K562 (cell line): ENCODE measurements around the gene GRIN1. TPM values are rescaled to one million over a fixed set of nuclear protein-coding genes. Genes with fewer than 3 reads are reported as not detected.

ENCODE experiments used
- ATF6 ChIP-seq: sonication (generic); formaldehyde crosslinking; IDR thresholded peaks from 2 replicates; pipeline ENCODE4 v1.4.0; 2020; ENCODE audit warnings: mild to moderate bottlenecking, missing genetic modification reagents
- FOXJ2 ChIP-seq: fragments of 200-800 bp; sonication (Bioruptor generic); IDR thresholded peaks from 2 replicates; pipeline ENCODE4 v1.6.1; 2016; ENCODE audit warnings: missing genetic modification characterization, missing compliant biosample characterization
- HDAC1 ChIP-seq, 2 experiments: fragments of 450-650 bp; IDR thresholded peaks; 2 replicates each; pipeline ENCODE4 v1.6.1; 2016 to 2017; ENCODE audit warnings: inconsistent platforms in 1 of 2, mild to moderate bottlenecking in 1 of 2, moderate library complexity in 1 of 2
- HEY1 ChIP-seq: fragments of 250-450 bp; sonication (Bioruptor Pico); IDR thresholded peaks from 2 replicates; pipeline ENCODE4 v1.5.0; 2020; ENCODE audit warnings: mild to moderate bottlenecking, moderate library complexity, borderline replicate concordance
- ILF3 ChIP-seq: fragments of 450-650 bp; IDR thresholded peaks from 2 replicates; pipeline ENCODE4 v1.6.1; 2018; ENCODE audit warnings: antibody characterized with exemption, mild to moderate bottlenecking, moderate library complexity, borderline replicate concordance
- KAT2B ChIP-seq: IDR thresholded peaks from one replicate; pipeline ENCODE4 v1.6.1; 2012; ENCODE audit warnings: low read depth, mild to moderate bottlenecking, control low read depth, inconsistent platforms, low read length, moderate library complexity
- KLF13 ChIP-seq: fragments of 450-650 bp; IDR thresholded peaks from 2 replicates; pipeline ENCODE4 v1.6.1; 2016; ENCODE audit warnings: missing genetic modification characterization, low read depth, mild to moderate bottlenecking, missing compliant biosample characterization, moderate library complexity, borderline replicate concordance
- MXI1 ChIP-seq: IDR thresholded peaks from 2 replicates; pipeline ENCODE4 v1.6.1; 2011; ENCODE audit warnings: low read depth, mild to moderate bottlenecking, improper control_type of control experiment, low read length
- RB1 ChIP-seq: fragments of 450-650 bp; IDR thresholded peaks from 2 replicates; pipeline ENCODE4 v1.6.1; 2017; ENCODE audit warnings: low read depth, mild to moderate bottlenecking
- RCOR1 ChIP-seq, 2 experiments: IDR thresholded peaks; 2 replicates each; pipeline ENCODE4 v1.6.1; 2012; ENCODE audit warnings: low read depth in 2 of 2, low read length in 2 of 2, borderline replicate concordance in 1 of 2, improper control_type of control experiment in 1 of 2
- THAP12 ChIP-seq: fragments of 250-450 bp; sonication (Bioruptor Pico); IDR thresholded peaks from 2 replicates; pipeline ENCODE4 v1.9.0; 2021; ENCODE audit warnings: mild to moderate bottlenecking, inconsistent platforms
- ZFPM2 ChIP-seq: fragments of 250-450 bp; sonication (Bioruptor Pico); IDR thresholded peaks from 2 replicates; pipeline ENCODE4 v1.5.1; 2022; ENCODE audit warnings: mild to moderate bottlenecking
- ZNF23 ChIP-seq: fragments of 250-450 bp; sonication (Bioruptor Pico); IDR thresholded peaks from 2 replicates; pipeline ENCODE4 v1.4.0; 2020; ENCODE audit warnings: mild to moderate bottlenecking
- polyA plus RNA-seq, 8 experiments: library from polyadenylated mRNA; depleted of rRNA in 4 of 8; stranded (reverse) in 5 of 8; unstranded in 3 of 8; fragments of >200 nt; fragmentation: Nextera tagmentation in 2 of 8; fragmentation: Illumina TruSeq in 1 of 8; extraction: Ambion mirVana in 2 of 8; extraction: Trizol in 1 of 8; gene quantifications; 2 replicates each; pipeline versions ENCODE4 v1.2.1 to v1.2.3, GENCODE V29; 2011 to 2014; ENCODE audit warnings: inconsistent platforms in 1 of 8, missing spikeins in 1 of 8
- total RNA-seq, 7 experiments: library from RNA; depleted of rRNA in 6 of 7; stranded (reverse); fragments of >200 nt in 6 of 7; fragmentation: Illumina TruSeq in 2 of 7; extraction: Trizol in 2 of 7; gene quantifications; 2 replicates each; pipeline versions ENCODE4 v1.2.1 to v1.2.3, GENCODE V29; 2011 to 2021; ENCODE audit warnings: low replicate concordance in 1 of 7
- TF ChIP-seq, protein P1 (sequence below): fragments of 450-650 bp; IDR thresholded peaks from 2 replicates; pipeline ENCODE4 v1.6.1; 2016; ENCODE audit warnings: low read depth

The GRIN1 gene
- total and polyA plus RNA-seq, 9 of the 15 experiments (the other 6 are each of a cell fraction or from before 2014, with no cell fraction given), result 0.03 to 0.35 (median 0.16) TPM; not detected in 6

DNA sequence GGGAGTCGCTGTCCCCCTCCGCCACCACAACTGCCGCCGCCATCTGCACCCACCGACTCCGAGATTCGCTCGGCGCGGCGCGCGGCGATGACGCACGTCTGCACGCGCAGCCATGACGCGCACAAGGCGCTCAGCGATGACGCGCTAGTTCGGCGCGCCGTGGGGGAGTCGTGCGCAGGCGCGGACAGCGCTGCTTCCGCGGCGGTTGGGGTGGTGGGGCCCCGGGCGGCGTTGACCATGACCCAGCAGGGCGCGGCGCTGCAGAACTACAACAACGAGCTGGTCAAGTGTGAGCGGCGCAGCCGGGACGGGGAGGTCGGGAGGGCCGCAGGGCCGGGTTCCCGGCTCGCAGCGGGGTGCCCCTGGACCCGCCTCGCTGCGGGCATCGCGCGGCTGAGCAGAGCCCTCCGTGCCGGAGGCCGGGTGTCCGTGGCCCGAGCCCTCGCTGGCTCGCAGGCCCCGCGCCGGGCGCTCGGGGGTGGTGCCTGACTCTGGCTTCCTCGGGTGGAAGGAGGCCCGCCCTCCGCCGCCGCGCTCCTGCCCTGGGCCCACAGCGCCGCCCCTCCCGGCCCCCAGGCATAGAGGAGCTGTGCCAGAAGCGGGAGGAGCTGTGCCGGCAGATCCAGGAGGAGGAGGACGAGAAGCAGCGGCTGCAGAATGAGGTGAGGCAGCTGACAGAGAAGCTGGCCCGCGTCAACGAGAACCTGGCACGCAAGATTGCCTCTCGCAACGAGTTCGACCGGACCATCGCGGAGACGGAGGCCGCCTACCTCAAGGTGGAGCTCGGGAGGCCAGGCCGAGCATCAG is 49.7 kb downstream of the GRIN1 start, which contains the start of the genes ANAPC2 and SSNA1 (continued):
- TF ChIP-seq HDAC1 (IDR thresholded peaks at IDR 0.05), result peak in 1 of 2 experiments; percentile 95; a peak in 2 of 4 replicates
- 0 out of 4 replicates have a peak, but pooled peaks of 1 of the 2 experiments have one; percentile 39 for TF ChIP-seq RCOR1 (IDR thresholded peaks at IDR 0.05; ENCODE audit: borderline replicate concordance in 1 of 2, low read depth in 2 of 2, low read length in 2 of 2)
- TF ChIP-seq KLF13 (tag), result no peak; the same call in 1 of the 2 replicates
- TF ChIP-seq RB1, result peak; percentile 83
- TF ChIP-seq, protein P1, sequence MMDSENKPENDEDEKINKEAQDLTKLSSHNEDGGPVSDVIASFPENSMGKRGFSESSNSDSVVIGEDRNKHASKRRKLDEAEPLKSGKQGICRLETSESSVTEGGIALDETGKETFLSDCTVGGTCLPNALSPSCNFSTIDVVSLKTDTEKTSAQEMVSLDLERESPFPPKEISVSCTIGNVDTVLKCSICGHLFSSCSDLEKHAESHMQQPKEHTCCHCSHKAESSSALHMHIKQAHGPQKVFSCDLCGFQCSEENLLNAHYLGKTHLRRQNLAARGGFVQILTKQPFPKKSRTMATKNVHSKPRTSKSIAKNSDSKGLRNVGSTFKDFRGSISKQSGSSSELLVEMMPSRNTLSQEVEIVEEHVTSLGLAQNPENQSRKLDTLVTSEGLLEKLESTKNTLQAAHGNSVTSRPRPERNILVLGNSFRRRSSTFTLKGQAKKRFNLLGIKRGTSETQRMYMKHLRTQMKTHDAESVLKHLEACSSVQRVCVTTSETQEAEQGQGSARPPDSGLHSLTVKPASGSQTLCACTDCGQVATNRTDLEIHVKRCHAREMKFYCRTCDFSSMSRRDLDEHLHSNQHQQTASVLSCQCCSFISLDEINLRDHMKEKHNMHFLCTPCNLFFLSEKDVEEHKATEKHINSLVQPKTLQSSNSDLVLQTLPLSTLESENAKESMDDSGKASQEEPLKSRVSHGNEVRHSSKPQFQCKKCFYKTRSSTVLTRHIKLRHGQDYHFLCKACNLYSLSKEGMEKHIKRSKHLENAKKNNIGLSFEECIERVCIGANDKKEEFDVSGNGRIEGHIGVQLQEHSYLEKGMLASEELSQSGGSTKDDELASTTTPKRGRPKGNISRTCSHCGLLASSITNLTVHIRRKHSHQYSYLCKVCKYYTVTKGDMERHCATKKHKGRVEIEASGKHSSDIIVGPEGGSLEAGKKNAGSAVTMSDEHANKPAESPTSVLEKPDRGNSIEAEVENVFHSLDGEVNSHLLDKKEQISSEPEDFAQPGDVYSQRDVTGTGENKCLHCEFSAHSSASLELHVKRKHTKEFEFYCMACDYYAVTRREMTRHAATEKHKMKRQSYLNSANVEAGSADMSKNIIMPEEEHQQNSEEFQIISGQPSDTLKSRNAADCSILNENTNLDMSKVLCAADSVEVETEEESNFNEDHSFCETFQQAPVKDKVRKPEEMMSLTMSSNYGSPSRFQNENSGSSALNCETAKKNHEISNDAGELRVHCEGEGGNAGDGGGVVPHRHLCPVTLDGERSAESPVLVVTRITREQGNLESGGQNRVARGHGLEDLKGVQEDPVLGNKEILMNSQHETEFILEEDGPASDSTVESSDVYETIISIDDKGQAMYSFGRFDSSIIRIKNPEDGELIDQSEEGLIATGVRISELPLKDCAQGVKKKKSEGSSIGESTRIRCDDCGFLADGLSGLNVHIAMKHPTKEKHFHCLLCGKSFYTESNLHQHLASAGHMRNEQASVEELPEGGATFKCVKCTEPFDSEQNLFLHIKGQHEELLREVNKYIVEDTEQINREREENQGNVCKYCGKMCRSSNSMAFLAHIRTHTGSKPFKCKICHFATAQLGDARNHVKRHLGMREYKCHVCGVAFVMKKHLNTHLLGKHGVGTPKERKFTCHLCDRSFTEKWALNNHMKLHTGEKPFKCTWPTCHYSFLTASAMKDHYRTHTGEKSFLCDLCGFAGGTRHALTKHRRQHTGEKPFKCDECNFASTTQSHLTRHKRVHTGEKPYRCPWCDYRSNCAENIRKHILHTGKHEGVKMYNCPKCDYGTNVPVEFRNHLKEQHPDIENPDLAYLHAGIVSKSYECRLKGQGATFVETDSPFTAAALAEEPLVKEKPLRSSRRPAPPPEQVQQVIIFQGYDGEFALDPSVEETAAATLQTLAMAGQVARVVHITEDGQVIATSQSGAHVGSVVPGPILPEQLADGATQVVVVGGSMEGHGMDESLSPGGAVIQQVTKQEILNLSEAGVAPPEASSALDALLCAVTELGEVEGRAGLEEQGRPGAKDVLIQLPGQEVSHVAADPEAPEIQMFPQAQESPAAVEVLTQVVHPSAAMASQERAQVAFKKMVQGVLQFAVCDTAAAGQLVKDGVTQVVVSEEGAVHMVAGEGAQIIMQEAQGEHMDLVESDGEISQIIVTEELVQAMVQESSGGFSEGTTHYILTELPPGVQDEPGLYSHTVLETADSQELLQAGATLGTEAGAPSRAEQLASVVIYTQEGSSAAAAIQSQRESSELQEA, result no peak
- TF ChIP-seq MXI1, result peak; percentile 52; the same call in 1 of the 2 replicates
- TF ChIP-seq KAT2B, result peak; percentile 65
- TF ChIP-seq ATF6 (CRISPR knock-in tag), result no peak
- no peak for TF ChIP-seq ZNF23 (CRISPR knock-in tag)
- peak; percentile 17; the same call in 1 of the 2 replicates for TF ChIP-seq THAP12 (CRISPR knock-in tag)
- TF ChIP-seq FOXJ2, result no peak
- no peak for TF ChIP-seq HEY1
- TF ChIP-seq ILF3, result peak; percentile 80; the same call in 1 of the 2 replicates
- no peak for TF ChIP-seq ZFPM2
